ENCODE measurements around the gene DPF1.
A peak's percentile ranks its signal among the peaks of the same experiment; 100 is the strongest.

Gene DPF1

GRCh38 chr19:38224014-38224862 lies at the start of gene DPF1:
DPF1 (minus strand) TSS chr19:38224222; CDS start chr19:38224142, 80 bp downstream.
- H3K27me3 ChIP-seq (ENCODE audit: control insufficient read depth, insufficient read depth, low read length) = peaks cover 71% of the 10 kb centered on the region
- H3K9me3 ChIP-seq (ENCODE audit: control insufficient read depth, low read length) = no peaks in the 10 kb centered on the region
- no peak within 1 kb of the TSS for H3K4me3 ChIP-seq (ENCODE audit: low read length)
- no peak within 1 kb of the TSS for H3K9ac ChIP-seq (ENCODE audit: low read length)
- no peaks in the 10 kb centered on the region for H3K36me3 ChIP-seq (ENCODE audit: control insufficient read depth, insufficient read depth, low read length)
- peaks cover 17% of the 10 kb centered on the region for H3K4me1 ChIP-seq (ENCODE audit: control insufficient read depth, insufficient read depth, low read length)

GRCh38 chr19:38273499-38273898 lies 49.5 kb upstream of the DPF1 start:
- Histone ChIP-seq H3K9ac (ENCODE audit: low read length) (no peak overlapping the region), H3K36me3 (ENCODE audit: control insufficient read depth, insufficient read depth, low read length) (no peaks in the 10 kb centered on the region), H3K4me1 (ENCODE audit: control insufficient read depth, insufficient read depth, low read length) (peaks cover 67% of the 10 kb centered on the region), H3K9me3 (ENCODE audit: control insufficient read depth, low read length) (no peaks in the 10 kb centered on the region), H3K4me3 (ENCODE audit: low read length) (no peak overlapping the region), H3K27me3 (ENCODE audit: control insufficient read depth, insufficient read depth, low read length) (no peaks in the 10 kb centered on the region)

- Histone ChIP-seq H3K9ac (ENCODE audit: low read length) (no peak overlapping the region), H3K4me3 (ENCODE audit: low read length) (no peak overlapping the region), H3K27me3 (ENCODE audit: control insufficient read depth, insufficient read depth, low read length) (no peaks in the 10 kb centered on the region), H3K4me1 (ENCODE audit: control insufficient read depth, insufficient read depth, low read length) (peaks cover 79% of the 10 kb centered on the region), H3K36me3 (ENCODE audit: control insufficient read depth, insufficient read depth, low read length) (no peaks in the 10 kb centered on the region), H3K9me3 (ENCODE audit: control insufficient read depth, low read length) (no peaks in the 10 kb centered on the region)
Observed at GRCh38 chr19:38270587-38271167, 46.7 kb upstream of the DPF1 start.

DNA sequence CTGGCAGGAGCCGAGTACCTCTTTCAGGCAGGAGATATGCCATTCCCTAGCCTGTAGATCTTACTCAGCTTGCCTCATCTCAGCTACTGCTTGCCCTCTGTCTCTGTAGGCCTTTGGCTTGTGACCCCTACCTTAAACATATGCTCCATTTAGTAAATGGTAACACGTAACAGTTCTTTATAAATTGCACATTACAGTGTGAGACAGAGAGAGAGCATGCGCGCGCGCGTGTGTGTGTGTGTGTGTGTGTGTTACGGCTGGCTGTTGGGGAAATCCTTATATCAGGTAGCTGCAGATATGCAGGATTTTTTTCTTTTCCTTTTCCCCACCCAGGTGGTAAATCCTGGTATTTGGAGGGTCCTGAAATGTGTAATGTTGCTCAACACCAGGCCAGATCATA lies 44.5 kb upstream of the DPF1 start:
- peak overlapping the region; percentile 32 for H3K9ac ChIP-seq (ENCODE audit: low read length)
- no peaks in the 10 kb centered on the region for H3K9me3 ChIP-seq (ENCODE audit: control insufficient read depth, low read length)
- no peaks in the 10 kb centered on the region for H3K27me3 ChIP-seq (ENCODE audit: control insufficient read depth, insufficient read depth, low read length)
- no peaks in the 10 kb centered on the region for H3K36me3 ChIP-seq (ENCODE audit: control insufficient read depth, insufficient read depth, low read length)
- H3K4me3 ChIP-seq (ENCODE audit: low read length) = no peak overlapping the region
- peaks cover 67% of the 10 kb centered on the region for H3K4me1 ChIP-seq (ENCODE audit: control insufficient read depth, insufficient read depth, low read length)

DNA sequence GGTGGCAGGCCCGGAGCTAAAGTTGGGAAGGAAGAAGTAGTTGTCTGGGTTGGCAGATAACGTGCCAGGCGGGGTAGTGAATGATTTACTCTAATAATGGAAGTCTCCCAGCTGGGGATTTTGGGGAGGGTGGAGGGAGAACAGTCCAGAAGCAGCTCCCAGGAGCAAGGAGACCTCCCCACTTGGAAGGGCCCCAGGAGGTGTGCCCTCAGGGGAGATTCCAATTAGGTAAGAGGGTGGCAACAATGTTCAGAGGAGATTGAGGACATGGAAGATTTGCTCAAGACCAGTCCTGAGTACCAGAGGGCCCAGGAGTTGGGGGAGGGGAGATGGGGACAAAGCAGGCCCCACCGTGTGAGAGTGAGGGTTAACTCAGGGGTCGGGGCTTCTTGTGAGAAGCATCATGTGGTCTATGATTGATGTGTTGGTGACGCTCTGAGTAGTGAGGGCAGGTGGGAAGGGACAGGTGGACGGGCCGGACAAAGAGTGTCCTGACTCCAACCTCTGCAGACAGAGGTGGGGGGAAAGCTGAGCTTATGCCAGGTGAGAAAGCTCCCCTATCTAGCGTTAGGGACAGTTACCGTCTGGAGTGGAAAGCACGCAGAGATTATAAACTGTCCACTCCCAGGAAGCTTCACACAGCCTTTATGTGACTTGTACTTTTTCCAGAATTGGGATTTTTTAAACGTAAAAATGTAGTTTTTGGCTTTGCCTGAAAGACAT lies 43.9 kb upstream of the DPF1 start:
- Histone ChIP-seq H3K9ac (ENCODE audit: low read length) (peak overlapping the region; percentile 51), H3K4me3 (ENCODE audit: low read length) (no peak overlapping the region), H3K36me3 (ENCODE audit: control insufficient read depth, insufficient read depth, low read length) (no peaks in the 10 kb centered on the region), H3K9me3 (ENCODE audit: control insufficient read depth, low read length) (no peaks in the 10 kb centered on the region), H3K4me1 (ENCODE audit: control insufficient read depth, insufficient read depth, low read length) (peaks cover 64% of the 10 kb centered on the region), H3K27me3 (ENCODE audit: control insufficient read depth, insufficient read depth, low read length) (no peaks in the 10 kb centered on the region)

GRCh38 chr19:38266981-38267597 lies 43.1 kb upstream of the DPF1 start:
- Histone ChIP-seq H3K4me1 (ENCODE audit: control insufficient read depth, insufficient read depth, low read length) (peaks cover 58% of the 10 kb centered on the region), H3K36me3 (ENCODE audit: control insufficient read depth, insufficient read depth, low read length) (no peaks in the 10 kb centered on the region), H3K4me3 (ENCODE audit: low read length) (no peak overlapping the region), H3K9ac (ENCODE audit: low read length) (peak overlapping the region; percentile 51), H3K9me3 (ENCODE audit: control insufficient read depth, low read length) (no peaks in the 10 kb centered on the region), H3K27me3 (ENCODE audit: control insufficient read depth, insufficient read depth, low read length) (no peaks in the 10 kb centered on the region)

- Histone ChIP-seq H3K36me3 (ENCODE audit: control insufficient read depth, insufficient read depth, low read length) (no peaks in the 10 kb centered on the region), H3K4me3 (ENCODE audit: low read length) (peak overlapping the region; percentile 70), H3K4me1 (ENCODE audit: control insufficient read depth, insufficient read depth, low read length) (peaks cover 55% of the 10 kb centered on the region), H3K9ac (ENCODE audit: low read length) (peak overlapping the region; percentile 89), H3K27me3 (ENCODE audit: control insufficient read depth, insufficient read depth, low read length) (no peaks in the 10 kb centered on the region), H3K9me3 (ENCODE audit: control insufficient read depth, low read length) (no peaks in the 10 kb centered on the region)
Observed at GRCh38 chr19:38265921-38266429, 42.0 kb upstream of the DPF1 start.

GRCh38 chr19:38265213-38265861 lies 41.3 kb upstream of the DPF1 start:
- peak overlapping the region; percentile 70 for H3K4me3 ChIP-seq (ENCODE audit: low read length)
- H3K9ac ChIP-seq (ENCODE audit: low read length) = peak overlapping the region; percentile 89
- no peaks in the 10 kb centered on the region for H3K27me3 ChIP-seq (ENCODE audit: control insufficient read depth, insufficient read depth, low read length)
- peaks cover 48% of the 10 kb centered on the region for H3K4me1 ChIP-seq (ENCODE audit: control insufficient read depth, insufficient read depth, low read length)
- no peaks in the 10 kb centered on the region for H3K9me3 ChIP-seq (ENCODE audit: control insufficient read depth, low read length)
- H3K36me3 ChIP-seq (ENCODE audit: control insufficient read depth, insufficient read depth, low read length) = no peaks in the 10 kb centered on the region

DNA sequence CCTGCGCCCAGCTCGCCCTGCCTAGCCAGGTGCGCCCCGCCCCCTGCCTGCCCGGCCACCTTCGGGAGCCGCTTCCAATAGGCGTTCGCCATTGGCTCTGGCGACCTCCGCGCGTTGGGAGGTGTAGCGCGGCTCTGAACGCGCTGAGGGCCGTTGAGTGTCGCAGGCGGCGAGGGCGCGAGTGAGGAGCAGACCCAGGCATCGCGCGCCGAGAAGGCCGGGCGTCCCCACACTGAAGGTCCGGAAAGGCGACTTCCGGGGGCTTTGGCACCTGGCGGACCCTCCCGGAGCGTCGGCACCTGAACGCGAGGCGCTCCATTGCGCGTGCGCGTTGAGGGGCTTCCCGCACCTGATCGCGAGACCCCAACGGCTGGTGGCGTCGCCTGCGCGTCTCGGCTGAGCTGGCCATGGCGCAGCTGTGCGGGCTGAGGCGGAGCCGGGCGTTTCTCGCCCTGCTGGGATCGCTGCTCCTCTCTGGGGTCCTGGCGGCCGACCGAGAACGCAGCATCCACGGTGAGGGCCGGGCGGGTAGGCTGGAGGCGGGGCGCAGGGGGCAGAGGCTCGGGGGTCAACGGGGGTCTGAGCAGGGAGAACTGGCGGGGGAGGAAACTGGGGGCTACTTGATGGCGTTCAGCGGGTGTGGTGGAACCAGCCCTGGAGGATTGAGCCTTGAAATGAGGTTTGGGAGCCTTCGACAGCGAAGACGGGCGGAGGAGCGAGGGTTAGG lies 40.6 kb upstream of the DPF1 start, which contains the start of gene SPINT2:
Gene SPINT2, plus strand, starts transcription at position 88 of the 727 bp plus-strand sequence. Its CDS starts 320 bp downstream, at position 408.
- H3K4me3 ChIP-seq (ENCODE audit: low read length) = peak within 1 kb of the TSS; percentile 70
- peak within 1 kb of the TSS; percentile 89 for H3K9ac ChIP-seq (ENCODE audit: low read length)
- peaks cover 42% of the 10 kb centered on the region for H3K4me1 ChIP-seq (ENCODE audit: control insufficient read depth, insufficient read depth, low read length)
- H3K9me3 ChIP-seq (ENCODE audit: control insufficient read depth, low read length) = no peaks in the 10 kb centered on the region
- H3K36me3 ChIP-seq (ENCODE audit: control insufficient read depth, insufficient read depth, low read length) = no peaks in the 10 kb centered on the region
- no peaks in the 10 kb centered on the region for H3K27me3 ChIP-seq (ENCODE audit: control insufficient read depth, insufficient read depth, low read length)

DNA sequence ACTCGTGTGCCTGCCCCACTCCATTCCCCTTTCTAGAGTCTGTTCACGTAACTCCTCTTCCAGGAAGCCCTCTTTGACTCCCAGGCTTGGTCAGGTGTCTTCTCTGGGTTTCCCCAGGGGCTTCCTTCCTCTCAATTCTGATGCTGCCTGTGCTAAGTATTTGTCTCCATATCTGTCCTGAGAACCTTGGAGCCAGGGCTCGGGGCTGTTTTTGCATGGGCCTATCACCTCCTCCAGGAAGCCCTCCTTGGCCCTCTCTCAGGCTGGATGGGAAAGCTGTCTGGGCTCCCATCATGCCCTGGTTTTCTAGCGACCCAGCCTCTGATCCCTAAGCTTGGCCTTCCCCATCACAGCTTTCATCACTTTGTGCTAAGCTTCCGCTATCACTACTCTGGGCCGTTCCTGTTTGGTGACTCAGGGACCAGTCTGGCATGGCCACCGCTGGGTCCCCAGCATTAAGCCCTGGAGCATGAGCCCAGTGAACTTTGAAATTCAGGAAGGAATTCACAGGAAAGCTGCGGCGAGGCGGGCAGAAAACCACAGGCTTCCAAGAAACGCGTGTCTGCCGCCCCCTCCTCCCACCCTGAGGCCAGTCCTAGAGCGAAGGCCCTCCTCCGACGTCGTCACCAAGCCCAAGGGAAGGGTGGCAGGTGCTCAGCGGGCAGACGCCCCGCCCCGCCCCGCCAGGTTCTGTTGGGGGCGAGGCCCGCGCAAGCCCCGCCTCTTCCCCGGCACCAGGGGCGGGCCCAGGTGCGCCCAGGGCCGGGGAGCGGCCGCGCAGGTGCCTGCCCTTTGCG lies 39.9 kb upstream of the DPF1 start:
- Histone ChIP-seq H3K9ac (ENCODE audit: low read length) (peak overlapping the region; percentile 44), H3K9me3 (ENCODE audit: control insufficient read depth, low read length) (no peaks in the 10 kb centered on the region)

More for the DNA sequence above, 39.9 kb upstream of the DPF1 start:
- Histone ChIP-seq H3K4me3 (ENCODE audit: low read length) (no peak overlapping the region), H3K36me3 (ENCODE audit: control insufficient read depth, insufficient read depth, low read length) (no peaks in the 10 kb centered on the region), H3K4me1 (ENCODE audit: control insufficient read depth, insufficient read depth, low read length) (peaks cover 41% of the 10 kb centered on the region), H3K27me3 (ENCODE audit: control insufficient read depth, insufficient read depth, low read length) (no peaks in the 10 kb centered on the region)
